Stimulated activated CD4-positive, alpha-beta T cell treated with anti-CD3 and anti-CD28 coated beads, Interleukin-15, amount 100 ng/mL, for 1 hour (primary cell): Measurements from ENCODE around the gene MYO7B.

Experiments used
- DNase-seq, 2 donors: peaks; one replicate each; pipeline ENCODE4 v3.0.0-alpha.2; 2020; ENCODE audit warnings: low read depth in 1 of 2, low spot score in 1 of 2

Gene MYO7B

DNA sequence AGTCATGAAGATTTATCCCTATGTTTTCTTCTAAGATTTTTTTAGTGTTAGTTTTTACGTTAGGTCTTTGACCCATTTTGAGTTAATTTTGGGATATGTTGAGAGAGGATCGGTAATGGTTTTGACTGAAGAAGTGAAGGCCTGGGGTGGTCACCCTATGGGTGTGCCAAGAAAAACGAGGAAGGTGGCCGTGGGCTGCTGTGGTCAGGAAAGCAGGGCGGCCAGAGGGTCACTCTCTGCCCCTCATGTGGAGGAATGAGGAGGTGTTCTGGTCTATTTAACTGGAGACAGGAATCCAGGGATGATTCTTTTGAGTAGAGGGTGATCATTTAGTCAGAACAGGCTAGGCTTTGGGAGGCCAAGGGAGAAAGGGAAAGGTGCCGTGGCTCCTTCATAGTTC lies 50.7 kb downstream of the MYO7B start:
- no peak for DNase-seq

DNA sequence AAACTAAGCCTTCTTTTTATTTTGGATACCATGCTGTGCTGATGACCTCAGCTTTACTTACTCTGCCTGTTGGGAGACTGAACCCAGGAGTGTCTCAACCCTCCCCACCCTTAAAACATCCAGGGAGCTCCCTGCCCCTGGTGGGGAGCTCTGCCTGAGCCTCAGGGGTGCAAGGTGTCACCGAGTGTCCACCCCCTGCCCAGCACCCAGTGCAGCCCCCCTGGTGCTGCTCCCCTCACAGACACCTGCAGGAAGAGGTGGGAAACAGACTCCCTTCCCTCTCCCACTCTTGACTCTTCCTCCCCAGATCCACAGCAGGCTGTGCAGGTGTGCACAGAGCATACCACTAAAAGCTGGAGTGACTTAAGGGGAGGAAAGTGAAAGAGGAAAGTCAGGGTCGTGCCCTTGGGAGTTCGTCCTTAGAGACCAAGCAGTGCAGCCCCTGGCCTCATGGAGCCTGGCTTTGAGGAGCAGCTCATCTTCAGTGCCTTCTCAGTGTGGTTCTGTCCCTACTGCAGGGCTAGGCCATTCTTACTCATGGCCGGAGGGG lies 51.3 kb downstream of the MYO7B start:
- no peak for DNase-seq

DNA sequence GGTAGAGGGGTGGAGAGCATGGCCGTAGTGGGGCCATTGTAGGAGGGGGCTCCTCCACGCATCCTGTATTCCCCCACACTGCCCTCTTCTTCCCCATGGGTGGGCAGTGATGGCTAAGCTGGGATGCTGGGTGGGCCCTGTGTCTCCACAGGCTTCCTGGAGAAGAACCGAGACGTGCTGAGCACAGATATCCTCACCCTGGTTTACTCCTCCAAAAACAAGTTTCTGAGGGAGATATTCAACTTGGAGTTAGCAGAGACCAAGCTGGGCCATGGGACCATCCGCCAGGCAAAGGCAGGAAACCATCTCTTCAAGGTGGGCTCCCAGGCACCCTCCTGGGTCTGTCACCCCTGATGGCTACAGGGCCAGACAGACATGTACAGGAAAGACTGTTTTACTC lies 52.8 kb downstream of the MYO7B start:
- DNase-seq, result no peak

DNA sequence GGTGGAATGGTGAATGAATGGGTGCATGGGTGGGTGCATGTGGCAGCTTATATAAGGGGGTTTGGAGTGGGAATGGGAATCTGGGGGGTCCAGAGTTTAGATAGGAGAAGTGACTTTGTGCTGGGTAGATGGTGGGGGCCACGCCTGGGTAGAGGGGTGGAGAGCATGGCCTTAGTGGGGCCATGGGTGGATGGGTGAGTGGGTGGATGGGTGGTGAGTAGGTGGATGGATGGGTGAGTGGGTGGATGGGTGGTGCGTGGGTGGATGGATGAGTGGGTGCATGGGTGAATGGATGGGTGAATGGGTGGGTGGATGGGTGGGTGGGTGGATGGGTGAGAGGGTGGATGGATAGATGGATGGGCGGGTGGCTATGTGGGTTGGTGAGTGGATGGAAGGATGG lies 53.9 kb downstream of the MYO7B start:
- no peak for DNase-seq

DNA sequence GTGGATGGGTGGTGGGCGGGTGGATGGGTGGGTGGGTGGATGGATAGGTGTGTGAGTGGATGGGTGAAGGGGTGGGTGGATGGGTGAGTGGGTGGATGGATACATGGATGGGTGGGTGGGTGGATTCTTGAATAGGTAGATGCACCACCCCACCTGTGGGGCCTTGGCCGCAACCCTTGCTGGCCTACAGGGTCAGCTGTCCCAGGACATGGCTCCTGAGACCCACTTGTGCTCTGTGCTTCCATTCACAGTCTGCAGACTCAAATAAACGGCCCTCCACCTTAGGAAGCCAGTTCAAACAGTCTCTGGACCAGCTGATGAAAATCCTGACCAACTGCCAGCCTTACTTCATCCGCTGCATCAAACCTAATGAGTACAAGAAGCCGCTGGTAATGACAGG lies 54.4 kb downstream of the MYO7B start:
- DNase-seq, result no peak

DNA sequence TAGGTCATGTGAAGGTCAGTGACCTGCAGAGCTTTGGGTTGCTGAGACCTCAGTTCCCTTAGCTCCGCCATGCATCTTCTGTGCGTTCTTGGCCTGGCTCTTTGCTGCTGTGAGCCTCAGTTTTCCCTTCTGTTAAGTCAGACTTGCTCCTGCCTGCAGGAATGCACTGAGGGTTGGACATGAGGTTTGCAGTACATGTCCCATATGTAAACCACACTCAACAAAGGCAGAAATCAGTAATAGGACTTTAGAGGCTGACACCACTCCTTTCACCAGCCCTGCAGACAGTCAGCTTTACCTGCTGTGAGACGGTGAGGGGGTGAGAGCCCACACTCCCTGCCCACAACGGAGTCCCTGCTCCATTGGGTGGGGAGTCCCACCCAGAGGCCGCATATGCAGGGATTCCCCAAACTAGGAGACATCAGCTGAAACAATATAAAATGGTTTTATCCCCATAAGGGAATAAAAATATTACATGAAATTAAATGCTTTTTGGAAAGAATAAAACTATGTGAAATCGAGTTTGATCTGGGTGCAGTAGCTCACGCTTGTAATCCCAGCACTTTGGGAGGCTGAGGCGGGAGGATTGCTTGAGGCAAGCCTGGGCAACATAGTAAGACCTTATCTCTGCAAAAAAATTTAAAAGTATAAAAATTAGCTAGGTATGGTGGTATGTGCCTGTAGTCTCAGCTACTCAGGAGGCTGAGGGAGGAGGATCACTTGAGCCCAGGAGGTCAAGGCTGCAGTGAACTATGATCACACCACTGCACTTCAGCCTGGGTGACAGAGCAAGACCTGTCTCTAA lies 55.1 kb downstream of the MYO7B start:
- DNase-seq, result no peak

DNA sequence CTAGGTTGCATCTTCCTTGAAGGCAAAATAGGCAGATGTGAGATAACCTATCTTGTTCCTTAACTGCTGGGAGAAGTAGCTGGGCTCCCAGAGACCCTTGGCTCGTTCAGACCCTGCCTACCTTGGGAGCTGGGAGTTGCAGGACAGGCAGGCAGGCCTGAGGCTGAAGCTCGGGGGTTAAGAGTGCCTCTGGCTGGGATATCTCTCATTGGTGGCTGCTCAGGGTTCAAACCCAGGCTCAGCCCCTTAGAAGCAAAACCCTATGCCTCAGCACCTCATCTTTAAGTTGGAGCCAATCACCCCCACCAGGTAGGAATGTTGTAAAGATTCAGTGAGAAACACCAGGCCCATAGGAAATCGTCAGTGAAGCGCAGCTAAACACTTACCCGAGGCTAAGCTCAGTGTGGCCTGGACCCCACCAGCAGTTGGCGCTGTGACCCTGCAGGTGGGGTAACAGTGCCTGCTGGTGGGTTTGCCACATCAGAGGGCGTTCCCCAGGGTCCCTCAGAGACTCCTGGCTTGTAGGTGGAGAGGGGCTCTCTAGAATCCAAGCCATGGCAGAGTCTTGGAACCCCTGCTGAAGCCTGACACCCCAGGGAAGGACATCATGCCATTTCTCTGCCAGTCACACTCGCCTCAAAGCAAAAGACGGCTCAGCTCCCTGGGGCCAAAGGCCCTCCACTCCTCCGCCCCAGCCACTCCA lies 55.9 kb downstream of the MYO7B start:
- peak; percentile 34 to 61 for DNase-seq

DNA sequence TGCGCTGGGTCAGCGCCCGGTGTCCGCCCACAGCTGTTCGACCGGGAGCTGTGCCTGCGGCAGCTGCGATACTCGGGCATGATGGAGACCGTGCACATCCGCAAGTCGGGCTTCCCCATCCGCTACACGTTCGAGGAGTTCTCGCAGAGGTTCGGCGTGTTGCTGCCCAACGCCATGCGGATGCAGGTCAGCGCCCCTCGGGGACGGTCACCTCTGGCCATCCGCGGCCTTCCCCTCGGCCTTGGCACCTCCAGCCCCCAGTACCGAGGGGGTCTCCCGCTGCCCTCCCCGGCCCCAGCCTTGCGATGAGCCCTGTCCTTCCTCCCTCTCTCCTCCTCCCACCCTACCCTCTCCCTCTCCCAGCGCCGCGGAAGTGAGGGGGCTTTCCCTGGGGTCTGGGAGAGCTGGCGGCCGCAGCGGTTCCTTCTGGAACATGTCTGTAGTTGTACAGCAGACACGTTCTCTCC lies 57.3 kb downstream of the MYO7B start:
- no peak for DNase-seq

DNA sequence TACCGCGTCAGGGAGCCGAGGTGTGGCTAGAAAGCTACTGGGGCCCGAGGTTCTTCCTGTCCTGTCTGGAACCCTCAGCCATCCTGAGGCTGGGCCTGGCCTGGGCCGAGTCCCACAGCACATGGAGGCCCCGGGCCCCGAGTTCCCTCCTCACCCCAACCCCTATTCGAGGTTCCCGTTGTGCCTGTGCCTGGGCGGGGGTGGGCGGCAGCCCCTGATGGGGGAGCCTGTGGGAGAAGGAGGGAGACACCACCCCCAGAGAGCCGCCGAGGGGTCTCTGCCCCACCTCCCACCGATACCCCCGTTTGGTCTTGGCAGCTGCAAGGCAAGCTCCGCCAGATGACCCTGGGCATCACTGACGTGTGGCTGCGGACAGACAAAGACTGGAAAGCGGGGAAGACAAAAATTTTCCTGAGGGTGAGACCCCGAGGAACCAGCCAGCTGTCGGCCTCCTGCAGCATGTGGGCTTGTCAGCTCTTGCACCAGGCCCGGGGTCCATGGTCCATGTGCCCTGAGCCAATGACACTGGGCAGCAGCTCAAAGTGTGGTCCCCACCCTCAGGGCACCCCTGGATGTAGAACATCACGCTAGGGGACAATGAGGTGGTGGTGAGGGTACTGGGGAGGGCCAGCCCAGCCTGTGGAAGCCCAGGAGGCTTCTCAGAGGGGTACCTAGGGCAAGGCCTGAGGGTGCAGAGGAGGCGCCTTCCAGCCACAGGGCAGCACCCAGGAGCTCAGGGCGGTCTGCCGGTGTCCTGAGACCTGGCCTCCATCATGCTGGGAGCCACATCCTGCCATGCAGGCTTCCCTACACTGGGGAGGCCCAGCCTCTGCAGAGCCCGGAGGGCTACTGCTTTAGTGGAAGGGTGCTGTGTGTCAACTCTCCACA lies 58.0 kb downstream of the MYO7B start:
- DNase-seq, result no peak

DNA sequence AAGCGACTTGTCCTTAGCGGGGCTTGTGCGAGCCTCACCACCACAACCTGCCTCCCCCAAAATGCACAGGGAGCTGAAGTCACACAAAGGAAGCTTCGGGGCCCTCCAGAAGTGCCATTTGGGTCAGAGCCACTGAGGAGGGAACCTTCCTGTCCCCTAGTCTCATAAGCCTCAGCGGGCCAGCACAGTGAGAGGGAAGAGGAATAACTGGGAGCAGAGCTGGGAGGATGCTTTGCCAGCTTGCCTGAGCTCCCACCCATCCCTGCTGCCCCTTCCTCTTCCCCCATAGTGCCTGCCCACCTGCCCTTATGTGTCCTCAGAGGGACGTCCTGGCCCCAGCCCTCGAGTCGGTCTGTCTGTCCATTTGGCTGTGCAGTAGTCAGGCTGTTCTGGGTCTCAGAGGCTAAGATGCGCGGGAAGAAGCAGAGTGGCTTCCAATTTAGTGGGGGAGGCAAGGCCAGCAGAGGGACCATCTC lies 58.7 kb downstream of the MYO7B start:
- DNase-seq, result no peak

DNA sequence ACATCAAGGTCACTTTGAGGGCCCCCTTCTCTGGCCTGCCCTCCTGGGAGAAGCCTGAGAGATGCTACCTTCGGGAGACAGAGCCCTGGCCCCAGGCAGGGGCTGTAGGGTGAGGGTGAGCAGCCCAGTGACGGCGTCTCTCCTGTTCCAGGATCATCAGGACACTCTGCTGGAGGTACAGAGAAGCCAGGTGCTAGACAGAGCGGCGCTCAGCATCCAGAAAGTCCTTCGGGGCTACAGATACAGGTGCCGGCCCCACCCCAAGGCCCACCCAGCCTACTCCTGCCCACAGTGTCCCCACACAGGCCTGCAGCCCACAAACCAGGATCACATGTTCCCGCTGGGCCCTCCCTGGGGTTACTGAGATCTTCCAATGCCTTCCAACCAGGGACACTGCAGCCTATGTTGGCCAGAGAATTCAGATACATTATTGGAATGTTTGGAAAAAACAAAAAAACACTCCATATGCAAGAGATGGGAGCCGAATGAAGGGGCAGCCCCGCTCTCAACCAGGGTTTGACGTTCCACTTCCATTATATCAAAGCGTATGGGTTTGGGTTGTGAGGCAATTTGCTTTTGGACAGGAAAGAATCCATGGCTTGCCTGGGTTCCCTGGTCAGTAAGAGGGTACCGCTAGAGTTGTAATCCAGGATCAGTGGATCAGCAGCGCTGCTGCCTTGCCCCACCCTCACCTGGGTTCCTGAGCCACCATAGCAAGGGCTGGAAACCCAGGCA lies 61.0 kb downstream of the MYO7B start:
- no peak for DNase-seq

DNA sequence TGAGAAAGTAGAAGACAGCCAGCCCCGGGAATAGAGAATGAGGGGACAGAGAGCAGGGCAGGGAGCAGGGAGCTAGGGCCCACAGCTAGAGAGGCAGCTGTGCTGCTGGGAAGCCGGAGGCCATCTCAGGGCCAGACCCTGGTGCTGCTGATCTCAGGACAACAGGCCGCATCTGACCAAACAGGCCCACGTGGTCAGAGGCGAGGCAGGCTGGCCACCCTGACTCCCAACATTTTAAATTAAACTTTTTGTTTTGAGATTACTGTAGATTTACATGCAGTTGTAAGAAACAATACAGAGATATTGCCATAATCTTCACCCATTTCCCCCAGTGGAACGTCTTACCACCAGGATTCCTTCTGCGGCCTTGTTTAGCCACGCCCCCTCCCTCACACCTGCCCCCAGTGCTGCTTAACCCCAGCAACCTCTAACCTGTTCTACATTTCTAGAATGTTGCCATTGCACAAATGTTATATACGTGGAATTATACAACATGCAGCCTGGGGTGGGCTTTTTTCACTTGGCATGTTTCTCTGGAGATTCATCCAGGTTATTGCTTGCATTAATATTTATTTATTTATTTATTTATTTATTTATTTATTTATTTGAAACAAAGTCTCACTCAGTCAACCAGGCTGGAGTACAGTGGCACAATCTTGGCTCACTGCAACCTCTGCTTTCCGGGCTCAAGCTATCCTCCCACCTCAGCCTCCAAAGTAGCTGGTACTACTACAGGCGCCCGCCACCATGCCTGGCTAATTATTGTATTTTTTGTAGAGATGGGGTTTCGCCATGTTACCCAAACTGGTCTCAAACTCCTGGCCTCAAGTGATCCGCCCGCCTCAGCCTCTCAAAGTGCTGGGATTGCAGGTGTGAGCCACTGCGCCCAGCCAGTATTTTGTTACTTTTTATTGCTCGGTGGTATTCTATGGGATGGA lies 61.8 kb downstream of the MYO7B start:
- DNase-seq, result no peak

DNA sequence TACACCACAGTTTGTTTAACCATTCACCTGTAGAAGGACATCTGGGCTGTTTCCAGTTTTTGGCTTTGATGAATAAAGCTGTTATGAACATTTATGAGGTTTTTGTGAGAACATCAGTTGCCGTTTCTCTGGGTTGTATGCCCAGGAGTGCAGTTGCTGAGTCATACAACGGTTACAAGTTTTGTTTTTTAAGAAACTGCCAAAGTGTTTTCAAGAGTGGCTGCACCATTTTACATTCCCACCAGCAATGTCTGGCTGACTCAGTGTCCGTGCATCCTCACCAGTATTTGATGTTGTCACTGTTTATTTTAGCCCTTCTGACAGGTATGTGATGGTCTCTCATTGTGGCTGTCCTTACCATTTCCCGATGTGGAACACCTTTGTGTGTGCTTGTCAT lies 62.5 kb downstream of the MYO7B start:
- no peak for DNase-seq

DNA sequence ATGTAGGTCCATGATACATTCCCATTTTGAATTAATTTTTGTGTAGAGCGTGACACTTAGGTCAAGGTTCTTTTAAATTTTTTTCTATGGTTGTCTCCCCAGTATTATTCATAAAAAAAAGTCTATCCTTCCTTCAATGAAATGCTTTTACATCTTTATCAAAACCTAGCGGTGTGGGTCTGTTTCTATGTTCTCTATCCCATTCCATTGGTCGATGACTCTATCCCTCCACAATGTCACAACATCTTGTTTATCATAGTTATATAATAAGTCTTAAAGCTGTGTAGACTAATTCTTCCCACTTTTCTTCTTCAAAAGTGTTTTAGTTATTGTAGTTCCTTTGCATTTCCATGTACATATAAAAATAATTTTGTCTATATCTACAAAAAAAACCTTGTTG lies 63.2 kb downstream of the MYO7B start:
- no peak for DNase-seq

DNA sequence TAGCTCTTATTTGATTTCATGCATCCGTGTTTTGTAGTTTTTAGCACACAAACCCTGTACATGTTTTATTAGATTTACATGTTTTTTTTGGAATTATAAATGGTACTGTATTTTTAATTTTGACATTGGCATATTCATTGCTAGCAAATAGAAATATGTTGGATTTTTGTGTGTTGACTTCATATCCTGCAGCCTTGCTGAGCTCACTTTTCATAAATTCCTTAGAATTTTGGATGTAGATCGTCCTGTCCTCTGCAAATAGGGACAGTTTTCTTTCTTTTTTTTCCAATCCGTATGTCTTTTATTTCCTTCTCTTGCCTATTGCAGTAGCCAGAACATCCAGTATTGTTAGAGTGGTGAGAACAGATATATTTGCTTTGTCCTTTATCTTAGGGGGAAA lies 63.7 kb downstream of the MYO7B start:
- no peak for DNase-seq

DNA sequence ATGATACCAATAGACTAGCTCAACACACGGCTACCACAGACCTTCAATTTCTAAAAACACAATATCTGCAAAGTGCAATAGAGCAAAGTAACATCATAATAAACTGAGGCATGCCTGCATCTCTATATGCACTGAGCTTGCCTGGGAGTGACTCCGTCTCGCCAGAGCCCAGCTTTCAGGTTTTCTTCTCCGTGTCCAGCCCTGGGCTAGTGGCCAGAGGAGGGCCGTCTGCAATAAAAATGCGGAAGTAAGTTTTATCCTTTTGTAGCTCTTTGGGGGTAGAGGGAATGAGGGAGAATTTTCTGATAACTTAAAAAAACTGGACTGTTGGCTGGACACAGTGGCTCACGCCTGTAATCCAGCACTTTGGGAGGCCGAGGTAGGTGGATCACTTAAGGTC lies 69.5 kb downstream of the MYO7B start:
- no peak for DNase-seq

DNA sequence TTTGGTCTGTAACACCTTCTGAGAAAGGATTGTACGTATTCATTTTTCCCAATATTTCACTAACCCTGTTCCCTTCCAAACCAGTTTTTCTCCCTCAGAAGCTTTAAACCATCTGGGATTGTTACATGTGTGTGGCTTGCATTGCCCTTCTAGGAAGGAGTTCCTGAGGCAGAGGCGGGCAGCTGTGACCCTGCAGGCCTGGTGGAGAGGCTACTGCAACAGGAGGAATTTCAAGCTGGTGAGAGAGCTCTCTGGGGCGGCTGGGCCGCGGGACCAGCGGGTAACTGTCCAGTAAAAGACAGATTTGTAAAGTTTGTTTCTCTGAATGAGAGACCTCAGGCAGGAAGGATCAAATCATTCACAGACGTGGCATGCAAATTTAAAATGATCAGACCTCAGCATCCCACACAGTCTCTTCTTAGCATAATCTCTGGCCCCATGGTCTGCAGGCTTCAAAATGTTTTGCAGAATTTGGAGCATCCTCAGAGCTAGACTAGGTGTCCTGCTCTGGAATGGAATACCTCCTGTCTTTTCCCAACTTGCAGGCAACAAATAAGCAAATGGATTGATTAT lies 70.3 kb downstream of the MYO7B start:
- no peak for DNase-seq

DNA sequence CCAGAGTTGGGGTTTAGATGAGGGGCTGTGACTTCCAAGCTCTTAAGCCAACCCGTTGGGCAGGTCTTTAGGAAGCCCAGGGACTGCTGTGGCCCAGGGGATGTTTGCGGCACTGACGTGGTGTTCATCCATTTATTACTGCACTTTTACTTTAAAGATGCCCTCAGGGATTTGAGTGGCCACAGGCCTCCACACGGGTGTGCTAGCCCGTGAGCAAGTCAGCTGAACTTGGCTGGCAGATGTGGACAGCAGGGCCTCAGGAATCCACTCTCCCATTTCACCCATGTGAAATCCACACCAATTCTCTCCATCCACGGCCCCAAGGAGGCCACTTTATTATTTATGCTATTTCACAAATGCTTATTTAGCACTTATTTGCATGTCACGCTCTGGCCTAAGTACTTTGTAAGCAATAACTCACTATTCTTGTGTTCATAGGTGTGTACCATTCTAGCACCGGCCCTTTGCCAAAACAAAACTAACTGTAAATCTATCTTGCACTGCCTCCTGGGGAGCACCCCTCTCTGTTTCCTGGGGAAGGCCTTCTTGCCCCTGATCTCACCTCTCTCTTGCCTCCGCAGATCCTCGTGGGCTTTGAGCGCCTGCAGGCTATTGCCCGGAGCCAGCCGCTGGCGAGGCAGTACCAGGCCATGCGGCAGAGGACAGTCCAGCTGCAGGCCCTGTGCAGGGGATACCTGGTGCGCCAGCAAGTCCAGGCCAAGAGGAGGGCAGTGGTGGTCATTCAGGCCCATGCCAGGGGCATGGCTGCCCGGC lies 71.3 kb downstream of the MYO7B start:
- no peak for DNase-seq
